Esophagus squamous epithelium (tissue), 4 donors: Measurements from ENCODE around the gene ANKRD23.

Experiments used
- CTCF ChIP-seq, 6 experiments: fragments of 450-650 bp in 4 of 6; fragments of 200-600 bp in 2 of 6; sonication (generic) in 2 of 6; IDR thresholded peaks; one replicate each; pipeline ENCODE4 v1.5.1; 2016 to 2019; ENCODE audit warnings: antibody characterized with exemption in 6 of 6, mild to moderate bottlenecking in 4 of 6, moderate library complexity in 4 of 6
- POLR2A ChIP-seq, 4 donors: fragments of 450-650 bp; IDR thresholded peaks; one replicate each; pipeline ENCODE4 v1.6.1; 2017; ENCODE audit warnings: antibody characterized with exemption in 4 of 4, mild to moderate bottlenecking in 4 of 4, moderate library complexity in 3 of 4

DNA sequence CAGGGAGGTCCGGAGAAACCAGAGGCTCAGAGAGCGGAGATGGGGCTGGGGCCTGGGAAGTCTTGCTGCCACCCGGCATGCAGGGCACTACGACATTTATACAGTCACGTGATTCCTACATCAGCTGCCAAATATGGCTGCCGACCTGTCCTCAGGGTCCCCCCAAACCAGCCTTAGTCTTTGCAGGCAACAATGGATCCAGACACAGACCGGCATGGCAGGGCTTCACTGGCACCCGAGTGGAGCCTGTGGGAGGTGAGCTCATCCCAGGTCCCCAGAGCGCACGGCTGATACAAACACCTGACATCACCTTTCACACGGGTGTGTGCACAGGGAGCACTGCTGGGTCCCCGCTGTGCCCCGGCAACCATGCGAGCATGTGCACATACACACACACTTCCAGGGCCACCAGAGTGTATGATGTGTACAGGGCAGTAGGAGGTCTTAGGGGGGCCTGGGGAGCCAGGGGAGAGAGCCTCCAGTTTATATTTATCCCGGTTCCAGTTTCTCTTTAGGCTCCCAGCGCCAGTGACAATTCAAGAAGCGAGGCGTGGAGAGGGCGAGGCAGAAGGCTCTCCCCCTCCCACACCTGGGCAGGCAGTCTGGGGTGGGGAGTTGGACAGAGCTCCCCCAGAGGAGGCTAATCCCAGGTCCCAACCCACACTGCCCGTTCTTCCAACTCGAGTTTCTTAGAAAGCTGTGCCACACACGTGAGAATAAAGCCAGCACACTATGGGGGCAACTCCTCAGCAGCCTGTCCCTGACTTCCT is 23.4 kb upstream of the ANKRD23 start:
- TF ChIP-seq POLR2A (IDR thresholded peaks at IDR 0.05) (peak in 1 of 4 donors; percentile 9), CTCF (IDR thresholded peaks at IDR 0.05) (no peak)
